Upper lobe of left lung (tissue), 6 donors: ENCODE data around the gene FOXP1. TPM values are rescaled to one million over a fixed set of nuclear protein-coding genes. Genes with fewer than 3 reads are reported as not detected.

ENCODE experiments used
- ATAC-seq, 2 donors: fragments of 200-7000 bp; cut with Tn5 transposase; one replicate each; pipeline ENCODE4 v1.9.1; 2022; ENCODE audit warnings: mild to moderate bottlenecking in 2 of 2, moderate library complexity in 2 of 2; ENCODE audit not compliant: low FRiP score in 2 of 2
- DNase-seq, 2 donors: peaks; one replicate each; pipeline ENCODE4 v3.0.0-alpha.2; 2019 to 2020
- H3K27ac ChIP-seq, 4 donors: fragments of 200-600 bp; sonication (generic); one replicate each; pipeline ENCODE4 v1.5.1; 2016 to 2019
- H3K27me3 ChIP-seq, 4 donors: fragments of 200-600 bp; sonication (generic); one replicate each; pipeline ENCODE4 v1.5.1; 2017 to 2019
- H3K36me3 ChIP-seq, 4 donors: fragments of 200-600 bp; sonication (generic); one replicate each; pipeline ENCODE4 v1.5.1; 2016 to 2019
- H3K4me1 ChIP-seq, 4 donors: fragments of 200-600 bp; sonication (generic); one replicate each; pipeline ENCODE4 v1.5.1; 2018 to 2019
- H3K4me3 ChIP-seq, 4 donors: fragments of 200-600 bp; sonication (generic); one replicate each; pipeline ENCODE4 v1.5.1; 2017 to 2019; ENCODE audit warnings: mild to moderate bottlenecking in 2 of 4, moderate library complexity in 1 of 4
- H3K9me3 ChIP-seq, 4 donors: fragments of 200-600 bp; sonication (generic); one replicate each; pipeline ENCODE4 v1.5.1; 2018 to 2019
- CTCF ChIP-seq, 6 experiments: fragments of 450-650 bp in 4 of 6; fragments of 200-600 bp in 2 of 6; sonication (generic) in 2 of 6; IDR thresholded peaks; one replicate each; pipeline ENCODE4 v1.5.1; 2016 to 2019; ENCODE audit warnings: antibody characterized with exemption in 6 of 6
- EP300 ChIP-seq, 4 donors: sonication (generic); formaldehyde crosslinking; IDR thresholded peaks; one replicate each; pipeline ENCODE4 v1.5.1; 2017; ENCODE audit warnings: antibody characterized with exemption in 4 of 4, control low read depth in 2 of 4
- POLR2A ChIP-seq, 4 donors: fragments of 450-650 bp; IDR thresholded peaks; one replicate each; pipeline ENCODE4 v1.5.1; 2016 to 2017; ENCODE audit warnings: antibody characterized with exemption in 4 of 4, mild to moderate bottlenecking in 2 of 4
- POLR2AphosphoS5 ChIP-seq, 2 donors: sonication (generic); formaldehyde crosslinking; IDR thresholded peaks; one replicate each; pipeline ENCODE4 v1.5.1; 2017; ENCODE audit warnings: antibody characterized with exemption in 2 of 2
- WGBS, 2 donors: methylation state at CpG; one replicate each; pipeline ENCODE4 v1.1.5; 2017 to 2018; 5-methylcytosine and 5-hydroxymethylcytosine counted together
- total RNA-seq, 6 donors: library from RNA; depleted of rRNA in 4 of 6; stranded (reverse); fragments of >200 nt in 4 of 6; gene quantifications; one replicate each; pipeline versions ENCODE4 v1.1.0 to v1.2.1, GENCODE V29; 2016 to 2021
- donor health status: DM: no; HTN: no; CAD: no; lungs with moderate emphysema.
- donor health status: DM: no; HTN: yes; CAD: no; lungs with severe emphysema.

Gene FOXP1
- total RNA-seq, 6 donors from 2014 or later: 103 to 248 (median 134) TPM

GRCh38 chr3:71414189-71414927 is 169.2 kb downstream of the FOXP1 start:
- no peak overlapping the region for H3K4me3 ChIP-seq
- no peaks in the 10 kb centered on the region for H3K27me3 ChIP-seq
- H3K4me1 ChIP-seq: peaks cover 0 to 7% (median 2%) of the 10 kb centered on the region in 4 donors
- DNase-seq (no peak), ATAC-seq (no peak)
- no peaks in the 10 kb centered on the region for H3K36me3 ChIP-seq
- 78 to 83% methylated on average over 14 to 15 of the region's 15 CpGs for WGBS, 2 donors
- H3K27ac ChIP-seq: peak overlapping the region in 1 of 4 donors; percentile 4
- TF ChIP-seq CTCF (IDR thresholded peaks at IDR 0.05): no peak
- no peak for TF ChIP-seq POLR2AphosphoS5 (IDR thresholded peaks at IDR 0.05)
- no peak for TF ChIP-seq EP300 (IDR thresholded peaks at IDR 0.05)
- TF ChIP-seq POLR2A (IDR thresholded peaks at IDR 0.05): no peak
- H3K9me3 ChIP-seq: no peaks in the 10 kb centered on the region

- Histone ChIP-seq H3K36me3 (no peaks in the 10 kb centered on the region), H3K27ac (no peak overlapping the region), H3K27me3 (no peaks in the 10 kb centered on the region), H3K4me3 (no peak overlapping the region), H3K4me1 (peaks cover 0 to 7% (median 2%) of the 10 kb centered on the region in 4 donors), H3K9me3 (no peaks in the 10 kb centered on the region)
- no peak for ATAC-seq
- WGBS, 2 donors: 48 to 62% methylated on average over 3 of the region's 3 CpGs
- DNase-seq: no peak
- TF ChIP-seq EP300 (IDR thresholded peaks at IDR 0.05) (no peak), CTCF (IDR thresholded peaks at IDR 0.05) (no peak), POLR2A (IDR thresholded peaks at IDR 0.05) (no peak), POLR2AphosphoS5 (IDR thresholded peaks at IDR 0.05) (no peak)
Observed at GRCh38 chr3:71413572-71413971, 170.0 kb downstream of the FOXP1 start.

- Histone ChIP-seq H3K4me3 (no peak overlapping the region), H3K4me1 (peaks cover 0 to 7% (median 0%) of the 10 kb centered on the region in 4 donors), H3K27ac (no peak overlapping the region), H3K27me3 (no peaks in the 10 kb centered on the region), H3K36me3 (no peaks in the 10 kb centered on the region), H3K9me3 (no peaks in the 10 kb centered on the region)
- TF ChIP-seq POLR2AphosphoS5 (IDR thresholded peaks at IDR 0.05) (no peak), POLR2A (IDR thresholded peaks at IDR 0.05) (no peak), EP300 (IDR thresholded peaks at IDR 0.05) (no peak), CTCF (IDR thresholded peaks at IDR 0.05) (no peak)
- WGBS, 2 donors: 97 to 100% methylated on average over 1 of the region's 1 CpG
- ATAC-seq (no peak), DNase-seq (no peak)
Observed at GRCh38 chr3:71409352-71409751, 174.2 kb downstream of the FOXP1 start.

GRCh38 chr3:71408903-71409302 is 174.6 kb downstream of the FOXP1 start:
- peaks cover 0 to 6% (median 0%) of the 10 kb centered on the region in 4 donors for H3K4me1 ChIP-seq
- no peak for DNase-seq
- H3K4me3 ChIP-seq: no peak overlapping the region
- ATAC-seq: no peak
- H3K36me3 ChIP-seq: no peaks in the 10 kb centered on the region
- H3K27me3 ChIP-seq: no peaks in the 10 kb centered on the region
- H3K27ac ChIP-seq: no peak overlapping the region
- H3K9me3 ChIP-seq: no peaks in the 10 kb centered on the region
- TF ChIP-seq EP300 (IDR thresholded peaks at IDR 0.05) (no peak), POLR2A (IDR thresholded peaks at IDR 0.05) (no peak), POLR2AphosphoS5 (IDR thresholded peaks at IDR 0.05) (no peak), CTCF (IDR thresholded peaks at IDR 0.05) (no peak)
- WGBS, 2 donors: 87 to 90% methylated on average over 2 of the region's 2 CpGs

GRCh38 chr3:71407823-71408222 is 175.7 kb downstream of the FOXP1 start:
- Histone ChIP-seq H3K9me3 (no peaks in the 10 kb centered on the region), H3K27ac (no peak overlapping the region), H3K27me3 (no peaks in the 10 kb centered on the region), H3K4me3 (no peak overlapping the region), H3K4me1 (no peaks in the 10 kb centered on the region), H3K36me3 (no peaks in the 10 kb centered on the region)
- ATAC-seq (no peak), DNase-seq (no peak)
- WGBS, 2 donors: 64 to 72% methylated on average over 10 of the region's 10 CpGs
- TF ChIP-seq POLR2A (IDR thresholded peaks at IDR 0.05) (no peak), CTCF (IDR thresholded peaks at IDR 0.05) (no peak), POLR2AphosphoS5 (IDR thresholded peaks at IDR 0.05) (no peak), EP300 (IDR thresholded peaks at IDR 0.05) (no peak)
